Fibroblast of lung (primary cell): Measurements from ENCODE around the gene CRIP1.

Experiments
- EZH2 ChIP-seq: IDR thresholded peaks from 2 replicates; pipeline ENCODE4 v1.5.1; 2012; ENCODE audit warnings: low read length, control low read depth, mild to moderate bottlenecking; ENCODE audit errors: missing control alignments
- TF ChIP-seq, protein P1 (sequence below), 2 donors: IDR thresholded peaks in 1 of 2; conservative IDR thresholded peaks in 1 of 2; 1 replicate in 1 of 2; 2 replicates in 1 of 2; pipeline ENCODE4 v1.5.1; 2011 to 2012; ENCODE audit warnings: low read length in 2 of 2, control low read depth in 1 of 2, inconsistent platforms in 1 of 2, low read depth in 1 of 2, mild to moderate bottlenecking in 1 of 2

DNA sequence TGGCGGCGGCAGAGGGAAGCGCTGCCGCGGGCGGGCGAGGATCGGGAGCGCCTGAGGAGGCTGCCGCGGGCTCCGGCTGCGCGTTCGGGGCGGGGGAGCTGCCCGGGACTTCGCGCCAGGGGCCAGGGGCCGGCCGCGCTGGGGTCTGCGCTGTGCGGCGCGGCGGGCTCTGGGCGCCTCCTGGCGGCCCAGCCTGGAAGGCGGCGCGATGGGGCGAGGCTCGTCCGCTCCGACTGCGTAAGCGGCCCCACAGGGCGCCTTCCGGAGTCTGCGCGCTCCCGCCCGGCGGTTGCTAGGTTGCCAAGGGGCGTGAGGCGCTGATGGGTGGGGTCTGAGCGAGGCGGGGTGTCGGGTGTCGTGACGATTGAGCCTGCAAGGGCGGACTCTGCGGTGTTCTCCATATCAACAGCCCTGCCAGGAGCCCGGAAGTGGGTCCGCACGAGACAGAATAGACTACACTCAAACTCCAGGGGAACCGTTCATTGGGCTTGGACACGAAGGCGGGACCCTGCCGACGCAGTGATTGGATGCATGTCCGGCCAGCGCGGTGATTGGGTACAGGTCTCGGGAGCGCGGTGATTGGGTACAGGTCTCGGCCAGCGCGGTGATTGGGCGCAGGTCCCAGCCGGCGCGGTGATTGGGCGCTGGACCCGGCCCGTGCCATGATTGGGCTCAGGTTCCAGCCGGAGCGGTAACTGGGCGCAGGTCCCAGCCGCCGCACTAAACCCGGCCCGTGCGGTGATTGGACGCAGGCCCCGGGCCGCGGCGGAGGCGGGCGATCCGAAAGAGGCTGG lies 4.1 kb downstream of the CRIP1 start, which contains the start of gene TEDC1:
- TF ChIP-seq, protein P1, sequence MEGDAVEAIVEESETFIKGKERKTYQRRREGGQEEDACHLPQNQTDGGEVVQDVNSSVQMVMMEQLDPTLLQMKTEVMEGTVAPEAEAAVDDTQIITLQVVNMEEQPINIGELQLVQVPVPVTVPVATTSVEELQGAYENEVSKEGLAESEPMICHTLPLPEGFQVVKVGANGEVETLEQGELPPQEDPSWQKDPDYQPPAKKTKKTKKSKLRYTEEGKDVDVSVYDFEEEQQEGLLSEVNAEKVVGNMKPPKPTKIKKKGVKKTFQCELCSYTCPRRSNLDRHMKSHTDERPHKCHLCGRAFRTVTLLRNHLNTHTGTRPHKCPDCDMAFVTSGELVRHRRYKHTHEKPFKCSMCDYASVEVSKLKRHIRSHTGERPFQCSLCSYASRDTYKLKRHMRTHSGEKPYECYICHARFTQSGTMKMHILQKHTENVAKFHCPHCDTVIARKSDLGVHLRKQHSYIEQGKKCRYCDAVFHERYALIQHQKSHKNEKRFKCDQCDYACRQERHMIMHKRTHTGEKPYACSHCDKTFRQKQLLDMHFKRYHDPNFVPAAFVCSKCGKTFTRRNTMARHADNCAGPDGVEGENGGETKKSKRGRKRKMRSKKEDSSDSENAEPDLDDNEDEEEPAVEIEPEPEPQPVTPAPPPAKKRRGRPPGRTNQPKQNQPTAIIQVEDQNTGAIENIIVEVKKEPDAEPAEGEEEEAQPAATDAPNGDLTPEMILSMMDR (conservative IDR thresholded peaks at IDR 0.05 in 1 of 2, IDR thresholded peaks at IDR 0.05 in 1 of 2; ENCODE audit: low read depth in 1 of 2, low read length in 2 of 2) = peak; percentile 44 to 52
- TF ChIP-seq EZH2 = peak; percentile 55
